Measurements from ENCODE around the gene SLC26A8.
A peak's percentile ranks its signal among the peaks of the same experiment; 100 is the strongest.
"Not testable (repeated sequence)": the region's sequence is repeated elsewhere in the genome, so short reads cannot be mapped to it uniquely, and the experiment has no call there.

SLC26A8 gene

GRCh38 chr6:35993150-35993549, 31.3 kb downstream of the SLC26A8 start:
- ATAC-seq (no peak), DNase-seq (no peak)

DNA sequence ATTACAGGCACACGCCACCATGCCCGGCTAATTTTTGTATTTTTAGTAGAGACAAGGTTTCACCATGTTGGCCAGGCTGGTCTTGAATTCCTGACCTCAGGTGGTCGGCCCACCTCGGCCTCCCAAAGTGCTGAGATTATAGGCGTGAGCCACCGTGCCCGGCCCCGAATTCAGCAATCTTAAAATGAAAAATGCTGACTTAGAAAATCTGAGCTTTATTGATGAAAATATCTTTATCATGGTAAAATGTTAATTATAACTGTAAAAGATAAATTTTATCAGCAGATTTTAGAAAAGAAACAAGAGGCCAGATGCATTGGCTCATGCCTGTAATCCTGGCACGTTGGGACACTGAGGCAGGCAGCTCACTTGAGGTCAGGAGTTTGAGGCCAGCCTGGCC, 36.4 kb downstream of the SLC26A8 start:
- DNase-seq, ATAC-seq: not testable (repeated sequence)

- ATAC-seq (no peak), DNase-seq (no peak)
Measured at GRCh38 chr6:35984701-35985100, 39.7 kb downstream of the SLC26A8 start.

DNA sequence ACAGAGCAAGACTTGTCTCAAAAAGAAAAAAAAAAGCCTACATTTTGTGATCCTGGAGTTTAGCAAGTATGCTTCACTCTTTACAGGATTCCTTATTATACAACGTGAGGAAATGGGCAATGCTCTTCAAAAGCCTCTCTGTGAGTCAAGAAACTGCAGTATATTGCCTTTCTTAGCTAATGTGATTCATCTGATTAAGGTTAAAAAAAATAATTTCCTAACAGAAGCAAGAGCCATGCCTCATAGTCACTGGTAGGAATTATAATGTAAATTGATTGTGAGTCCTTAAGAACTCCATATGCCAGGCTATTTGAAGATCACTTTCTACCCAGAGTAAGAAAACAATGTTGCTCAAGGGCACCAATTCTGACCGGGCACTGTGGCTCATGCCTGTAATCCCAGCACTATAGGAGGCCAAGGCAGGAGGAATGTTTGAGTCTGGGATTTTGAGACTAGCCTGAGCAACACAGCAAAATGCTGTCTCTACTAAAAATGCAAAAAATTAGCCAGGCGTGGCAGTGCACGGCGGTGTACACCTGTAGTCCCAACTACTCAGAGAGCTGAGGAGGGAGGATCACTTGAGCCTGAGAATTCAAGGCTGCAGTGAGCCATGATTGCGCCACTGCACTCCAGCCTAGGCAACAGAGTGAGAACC, 43.3 kb downstream of the SLC26A8 start:
- ATAC-seq (no peak), DNase-seq (no peak)

- DNase-seq, ATAC-seq: not testable (repeated sequence)
Measured at GRCh38 chr6:35980126-35980525, 44.3 kb downstream of the SLC26A8 start.

GRCh38 chr6:35977308-35977707, 47.1 kb downstream of the SLC26A8 start:
- no peak for ATAC-seq
- DNase-seq, result no peak

DNA sequence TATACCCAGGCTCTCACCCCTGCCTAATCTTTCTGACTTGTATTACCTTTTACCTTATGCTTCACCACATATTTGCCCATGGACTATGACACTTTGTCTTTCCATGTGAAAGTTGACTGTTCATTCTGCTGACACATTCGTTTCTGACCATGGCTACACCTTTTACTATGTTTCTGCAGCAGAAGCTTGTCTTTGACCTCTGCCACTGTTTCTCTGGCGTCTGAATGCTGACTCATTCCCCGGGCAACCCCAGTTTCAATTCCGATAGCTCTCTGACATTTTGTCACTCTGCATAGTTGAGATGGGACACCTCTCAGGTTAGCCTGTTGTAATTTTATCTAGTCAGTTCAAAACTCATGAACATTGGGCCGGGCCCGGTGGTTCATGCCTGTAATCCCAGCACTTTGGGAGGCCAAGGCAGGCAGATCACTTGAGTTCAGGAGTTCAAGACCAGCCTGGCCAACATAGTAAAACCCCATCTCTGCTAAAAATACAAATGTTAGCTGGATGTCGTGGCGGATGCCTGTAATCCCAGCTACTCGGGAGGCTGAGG, 50.7 kb downstream of the SLC26A8 start:
- ATAC-seq (peak; percentile 90), DNase-seq (peak; percentile 17)

- ATAC-seq (no peak), DNase-seq (no peak)
Measured at GRCh38 chr6:35972471-35973367, 51.7 kb downstream of the SLC26A8 start.

DNA sequence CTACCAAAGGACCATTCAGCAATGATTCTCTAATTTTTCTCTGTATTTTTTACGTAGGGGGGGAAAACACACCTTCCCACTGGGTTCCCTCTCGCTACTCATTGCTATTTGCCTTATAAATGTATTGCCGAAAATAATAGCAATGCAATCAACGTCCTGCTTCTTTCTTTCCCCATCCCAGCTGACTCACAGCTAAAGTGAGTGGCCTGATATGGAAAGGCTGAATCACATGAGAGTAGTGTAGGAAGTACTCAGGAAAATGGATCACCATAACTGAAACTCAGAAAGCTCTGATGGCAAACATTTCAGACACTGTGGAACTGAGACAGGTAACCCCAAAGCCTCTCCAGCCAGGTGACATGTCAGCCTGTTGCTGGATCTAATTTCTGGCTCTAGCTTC, 54.3 kb downstream of the SLC26A8 start:
- DNase-seq (no peak), ATAC-seq (no peak)

DNA sequence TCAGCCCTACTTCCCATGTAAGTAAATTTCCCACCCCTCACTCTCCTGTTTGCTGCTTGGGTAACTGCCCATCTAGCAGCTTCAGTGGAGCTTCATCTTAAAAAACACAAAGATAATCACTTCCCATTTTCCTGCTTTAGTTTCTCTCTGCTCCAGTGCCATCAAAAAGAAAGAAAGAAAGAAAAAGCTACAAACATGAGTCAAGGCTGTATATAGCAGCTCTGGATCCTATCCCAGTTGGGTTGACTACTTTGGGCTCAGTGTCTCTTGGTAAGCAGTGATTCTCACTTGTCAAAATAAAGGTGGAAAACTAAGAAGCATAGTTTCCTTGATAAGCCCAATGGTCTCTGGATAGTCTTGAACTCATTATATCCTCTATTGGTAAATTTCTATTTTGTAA, 54.8 kb downstream of the SLC26A8 start:
- ATAC-seq, result no peak
- DNase-seq, result no peak

- DNase-seq (no peak), ATAC-seq (no peak)
Measured at GRCh38 chr6:35968821-35969220, 55.6 kb downstream of the SLC26A8 start.

GRCh38 chr6:35967076-35967774, 57.2 kb downstream of the SLC26A8 start:
- DNase-seq (no peak), ATAC-seq (no peak)

DNA sequence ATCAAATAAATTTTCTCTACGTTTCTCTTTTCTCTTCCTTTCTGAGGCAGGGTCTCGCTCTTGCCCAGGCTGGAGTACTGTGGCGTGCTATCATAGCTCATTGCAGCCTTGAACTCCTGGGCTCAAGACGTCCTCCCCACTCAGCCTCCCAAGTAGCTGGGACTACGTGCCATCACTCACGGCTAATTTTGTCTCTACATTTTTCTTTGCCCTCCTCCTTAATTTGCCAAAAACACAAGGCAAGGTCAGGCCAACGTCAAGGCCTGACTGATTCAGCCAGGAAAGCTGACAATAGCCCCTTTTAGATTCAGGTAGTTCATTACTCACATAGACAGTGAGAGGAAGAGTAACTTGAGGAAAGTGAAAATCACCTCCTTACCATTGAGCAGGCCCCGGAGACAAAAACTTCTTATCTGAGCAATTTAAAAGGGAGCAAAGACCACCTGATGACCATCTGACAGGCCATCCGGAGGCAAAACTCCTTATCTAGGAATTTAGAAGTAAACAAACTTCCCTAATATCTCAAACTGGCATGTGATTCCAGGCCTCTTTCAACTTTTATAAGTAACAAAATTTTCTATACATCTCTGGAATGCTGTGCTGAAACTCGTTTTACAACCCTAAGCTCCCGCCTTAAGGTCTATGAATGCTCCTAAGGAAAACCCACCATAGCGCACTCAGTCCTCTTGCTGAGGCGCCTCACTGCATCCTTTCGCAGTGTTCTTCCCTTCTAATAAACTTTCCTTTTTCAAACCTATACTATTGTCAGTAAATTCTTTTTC, 61.5 kb downstream of the SLC26A8 start:
- DNase-seq (no peak), ATAC-seq (no peak)

DNA sequence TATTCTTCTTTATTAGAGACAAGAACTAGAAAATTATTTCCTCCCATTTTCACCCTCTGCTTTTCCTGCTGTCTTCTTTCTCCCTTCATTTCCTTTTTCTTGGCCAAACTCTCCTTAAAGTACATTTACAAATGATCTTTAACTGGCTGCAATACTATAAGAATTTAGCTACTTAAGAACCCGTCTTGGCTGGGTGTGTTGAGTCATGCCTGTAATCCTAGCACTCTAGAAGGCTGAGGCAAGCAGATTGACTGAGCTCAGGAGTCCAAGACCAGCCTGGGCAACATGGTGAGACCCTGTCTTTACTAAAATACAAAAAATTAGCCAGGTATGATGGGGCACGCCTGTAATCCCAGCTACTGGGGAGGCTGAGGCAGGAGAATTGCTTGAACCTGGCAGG, 64.3 kb downstream of the SLC26A8 start:
- no peak for ATAC-seq

DNA sequence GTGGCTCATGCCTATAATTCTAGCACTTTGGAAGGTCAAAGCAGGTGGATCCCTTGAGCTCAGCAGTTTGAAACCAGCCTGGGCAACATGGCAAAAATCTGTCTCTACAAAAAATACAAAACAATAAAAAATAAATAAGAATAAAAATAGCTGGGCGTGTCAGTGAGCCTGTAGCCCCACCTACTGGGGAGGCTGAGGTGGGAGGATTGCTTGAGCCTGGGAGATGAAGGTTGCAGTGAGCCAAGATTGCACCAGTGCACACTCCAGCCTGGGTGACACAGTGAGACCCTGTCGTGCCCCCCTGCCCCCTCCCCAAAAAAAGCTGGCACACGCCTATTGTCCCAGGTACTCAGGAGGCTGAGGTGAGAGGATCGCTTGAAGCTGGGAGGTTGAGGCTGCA, 68.5 kb downstream of the SLC26A8 start:
- no peak for ATAC-seq

More for the DNA sequence above, 64.3 kb downstream of the SLC26A8 start:
- DNase-seq, result no peak

GRCh38 chr6:35955521-35955920, 68.9 kb downstream of the SLC26A8 start:
- ATAC-seq (no peak), DNase-seq (no peak)

More for the DNA sequence above, 68.5 kb downstream of the SLC26A8 start:
- DNase-seq, result peak; percentile 22

DNA sequence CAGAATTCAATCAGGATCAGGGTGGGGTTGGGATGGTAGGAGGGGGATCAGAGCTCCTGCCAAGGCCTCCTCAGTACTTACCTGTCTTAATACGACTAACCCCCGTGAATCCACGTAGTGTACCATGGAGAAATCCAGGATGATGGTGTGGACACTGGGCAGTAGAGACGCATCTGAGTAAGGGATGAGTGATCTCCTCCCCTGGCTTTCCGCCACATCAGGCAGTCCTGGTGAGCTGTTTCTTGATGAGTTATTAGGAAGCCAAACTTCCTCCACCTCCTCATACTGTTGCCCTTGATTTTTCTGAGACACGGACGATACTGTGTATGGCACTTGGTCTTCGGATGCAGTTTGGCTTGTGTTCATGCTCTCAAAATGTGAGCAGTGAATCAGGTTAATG, 69.4 kb downstream of the SLC26A8 start:
- ATAC-seq (no peak), DNase-seq (no peak)

- no peak for DNase-seq
- ATAC-seq, result no peak
Measured at GRCh38 chr6:35954333-35954732, 70.1 kb downstream of the SLC26A8 start.

- ATAC-seq (no peak), DNase-seq (no peak)
Measured at GRCh38 chr6:35948725-35949124, 75.7 kb downstream of the SLC26A8 start.

DNA sequence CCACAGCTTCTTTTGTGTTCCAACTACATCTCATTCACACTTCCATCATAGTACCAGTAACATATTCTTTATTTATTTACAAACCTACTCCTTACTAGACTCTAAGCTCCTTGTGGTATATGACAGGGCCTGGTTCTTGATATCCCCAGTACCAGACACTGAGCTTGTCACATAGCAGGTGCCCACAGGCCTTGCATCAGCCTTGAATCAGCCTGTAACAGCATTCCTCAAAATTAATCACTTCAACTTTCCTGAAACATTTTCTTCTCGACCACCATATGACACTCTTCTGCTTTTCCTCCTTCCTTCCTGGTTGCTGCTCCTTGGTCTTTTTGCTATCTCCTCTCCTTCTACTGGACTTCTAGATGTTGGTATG, 78.8 kb downstream of the SLC26A8 start:
- no peak for DNase-seq
- ATAC-seq, result no peak

GRCh38 chr6:35943390-35943789, 81.1 kb downstream of the SLC26A8 start:
- ATAC-seq (no peak), DNase-seq (no peak)

DNA sequence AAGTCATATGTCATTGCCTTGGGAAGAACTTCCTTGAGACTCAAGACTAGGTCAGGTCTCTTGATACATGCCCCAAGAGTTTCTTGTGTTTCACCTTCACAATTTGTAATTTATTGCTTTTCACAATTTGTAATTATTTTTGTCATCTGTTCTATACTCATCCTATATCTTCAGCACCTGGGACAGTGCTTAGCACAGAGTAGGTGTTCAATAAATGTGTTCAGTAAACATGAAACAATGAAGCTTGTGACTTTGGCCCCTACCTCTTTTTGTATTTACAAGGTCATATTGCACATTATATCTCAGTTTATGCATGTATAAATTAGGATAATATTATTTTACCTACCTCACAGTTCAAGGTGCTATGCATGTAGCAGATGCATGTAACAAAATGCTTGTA, 82.1 kb downstream of the SLC26A8 start:
- no peak for DNase-seq
- no peak for ATAC-seq

All from stimulated activated naive CD8-positive, alpha-beta T cell treated with anti-CD3 and anti-CD28 coated beads, Interleukin-15, Interleukin-2, amounts not matched to agents 100 U/mL and 50 U/mL, for 24 hours (primary cell).